HG03139 (cell line): ENCODE results near the gene IGFL4.
"Not testable (repeated sequence)": the region's sequence is repeated elsewhere in the genome, so short reads cannot be mapped to it uniquely, and the experiment has no call there.

ENCODE experiments used
- ATAC-seq: cut with Tn5 transposase; IDR thresholded peaks from one replicate; pipeline ENCODE4 v1.9.1; 2021; ENCODE audit not compliant: unreplicated experiment

IGFL4 gene

DNA sequence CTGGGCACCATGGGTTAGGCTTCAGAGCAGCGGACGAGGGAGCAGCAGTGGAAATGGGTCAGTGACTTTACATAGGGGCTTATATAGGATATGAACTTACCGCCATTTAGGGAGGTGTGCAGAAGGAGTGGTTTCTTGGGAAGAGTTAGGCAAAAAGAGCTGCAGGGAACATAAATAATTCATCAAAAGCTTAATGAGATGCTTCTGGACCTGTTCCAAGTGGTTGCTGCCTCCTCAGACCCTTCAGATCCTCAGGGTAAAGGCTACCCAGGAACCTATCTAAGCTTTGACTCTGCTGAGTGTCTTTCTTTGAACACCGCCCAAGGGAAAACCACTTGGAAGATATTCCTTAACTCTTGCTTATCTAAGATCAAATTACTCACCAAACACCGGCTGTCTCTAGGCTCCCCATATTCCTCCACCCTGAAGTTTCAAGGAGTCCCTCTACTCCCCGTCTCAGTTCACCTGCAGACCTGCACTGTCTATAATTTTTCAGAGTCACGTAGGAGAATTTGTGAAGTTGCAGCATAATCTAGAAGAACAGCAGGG lies at the start of gene IGFL4:
TSS of gene IGFL4 (minus strand) at position 51 of the 549 bp plus-strand sequence. CDS start at position 11, 40 bp downstream.
- no peak for ATAC-seq

DNA sequence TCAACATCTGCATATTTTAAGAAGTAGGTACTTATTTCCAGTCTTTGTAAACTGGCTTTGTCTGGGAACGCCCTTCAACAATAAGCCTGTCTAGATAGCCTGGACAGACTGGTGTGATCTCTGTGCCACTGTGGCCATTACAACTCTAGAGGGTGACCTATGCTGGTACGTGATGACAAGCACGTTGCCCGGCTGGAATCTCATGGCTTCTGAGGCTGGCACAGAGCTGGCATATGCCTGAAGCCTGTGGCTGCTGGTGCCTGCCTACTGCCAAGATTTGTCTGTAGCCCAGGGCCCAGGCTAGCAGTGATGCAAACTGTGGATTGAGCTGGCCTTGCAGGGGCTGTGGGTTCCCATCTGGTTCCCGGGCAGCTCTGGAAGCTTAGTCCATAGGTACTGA lies 49.6 kb upstream of the IGFL4 start:
- no peak for ATAC-seq

DNA sequence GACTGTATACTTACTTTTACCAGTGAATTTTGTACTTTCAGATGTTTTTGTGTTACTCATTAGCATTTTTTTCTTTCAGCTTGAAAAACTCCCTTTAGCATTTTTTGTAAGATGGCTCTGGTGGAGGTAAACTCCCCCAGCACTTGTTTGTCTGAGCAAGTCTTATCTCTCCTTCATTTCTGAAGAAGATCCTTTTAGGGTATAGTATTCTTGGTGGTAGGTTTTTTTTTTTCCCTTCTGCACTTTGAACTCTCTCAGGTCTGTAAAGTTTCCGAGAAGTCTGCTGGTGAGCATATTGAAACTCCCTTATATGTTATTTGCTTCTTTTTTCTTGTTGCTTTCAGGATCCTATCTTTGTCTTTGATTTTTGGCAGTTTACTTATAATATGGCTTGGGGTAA lies 48.6 kb upstream of the IGFL4 start:
- ATAC-seq = no peak

DNA sequence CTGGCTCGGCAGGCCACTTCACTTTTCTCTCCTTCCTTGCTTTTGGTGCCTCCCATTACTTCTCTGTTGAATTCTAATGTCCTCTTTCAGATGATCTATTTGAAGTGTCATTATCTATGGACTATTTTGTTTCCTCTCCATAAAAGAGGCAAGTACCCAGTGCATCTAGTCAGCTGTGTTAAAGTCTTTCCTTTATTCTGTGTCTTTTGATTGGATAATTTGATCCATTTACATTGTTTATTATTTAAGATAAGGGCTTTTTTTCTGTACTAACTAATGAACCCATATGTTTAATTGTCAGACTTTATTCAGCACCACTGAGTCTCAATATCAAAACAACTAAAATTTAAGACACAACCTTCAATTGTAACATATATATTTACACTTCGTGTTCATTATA lies 47.3 kb upstream of the IGFL4 start:
- ATAC-seq = no peak

DNA sequence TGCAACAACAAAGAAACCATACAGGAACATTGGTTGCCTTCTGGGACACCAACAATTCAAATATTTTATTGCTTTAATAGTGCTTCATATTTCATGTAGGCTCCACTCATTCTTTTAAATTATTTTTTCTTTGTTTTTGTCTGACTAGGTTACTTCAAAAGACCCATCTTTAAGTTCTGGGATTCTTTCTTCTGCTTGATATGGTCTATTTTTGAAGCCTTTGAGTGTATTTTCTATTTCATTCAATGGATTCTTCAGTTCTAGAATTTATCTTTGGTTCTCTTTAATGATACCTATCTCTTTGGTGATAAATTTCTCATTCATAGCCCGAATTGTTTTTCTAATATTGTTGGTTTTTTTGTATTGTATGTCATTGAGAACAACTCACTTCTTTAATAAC lies 45.1 kb upstream of the IGFL4 start:
- ATAC-seq = no peak

DNA sequence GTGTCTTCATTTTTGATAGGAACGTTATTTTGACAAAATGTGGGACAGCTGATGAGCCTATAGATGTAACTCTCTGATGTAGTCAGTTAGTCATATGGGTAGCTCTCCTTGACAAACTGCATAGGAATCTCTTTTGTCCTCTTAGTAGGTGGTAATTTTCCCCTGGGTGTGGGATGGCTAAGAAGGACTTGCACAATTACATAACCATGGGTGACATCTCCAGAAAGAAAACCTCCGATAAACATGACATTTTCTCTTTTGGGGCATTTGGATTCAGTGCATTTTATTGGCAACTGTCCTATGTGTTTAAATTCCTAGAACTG lies 41.9 kb upstream of the IGFL4 start:
- no peak for ATAC-seq

DNA sequence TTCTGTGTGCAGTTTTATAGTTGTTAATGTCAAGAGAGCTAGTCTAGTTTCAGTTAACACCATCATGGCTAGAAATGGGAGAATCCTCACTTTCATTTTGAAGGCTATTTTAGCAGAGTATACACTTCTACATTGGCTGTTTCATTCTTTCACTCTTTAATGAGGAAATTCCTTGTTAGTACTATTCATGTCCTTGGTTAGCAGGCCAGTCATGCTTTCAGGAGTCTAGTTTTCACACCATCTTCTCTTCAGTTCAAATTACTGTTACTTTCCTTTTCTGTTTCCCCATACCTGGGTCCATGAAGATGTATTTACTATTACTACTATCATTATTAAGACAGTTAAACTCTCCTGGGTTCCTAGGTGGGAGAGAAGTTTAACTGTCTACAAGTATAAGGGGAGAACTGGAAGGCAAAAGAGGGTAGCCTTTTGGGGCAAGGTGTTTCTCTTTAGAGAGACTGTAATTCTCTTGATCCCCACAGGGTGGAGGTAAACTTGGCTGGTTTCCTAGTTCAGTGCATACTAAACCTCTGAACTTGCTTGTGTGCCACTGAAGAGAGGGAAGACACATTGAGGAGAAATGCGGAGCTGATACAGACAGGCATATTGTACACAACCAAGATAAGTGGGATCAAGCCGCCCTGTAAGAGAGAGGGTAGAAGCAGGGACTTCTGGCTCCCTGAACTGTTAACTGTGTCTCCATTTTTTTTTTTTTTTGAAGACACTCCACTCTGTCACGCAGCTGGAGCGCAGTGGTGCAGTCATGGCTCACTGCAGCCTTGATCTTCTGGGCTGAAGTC lies 41.3 kb upstream of the IGFL4 start:
- ATAC-seq = no peak

DNA sequence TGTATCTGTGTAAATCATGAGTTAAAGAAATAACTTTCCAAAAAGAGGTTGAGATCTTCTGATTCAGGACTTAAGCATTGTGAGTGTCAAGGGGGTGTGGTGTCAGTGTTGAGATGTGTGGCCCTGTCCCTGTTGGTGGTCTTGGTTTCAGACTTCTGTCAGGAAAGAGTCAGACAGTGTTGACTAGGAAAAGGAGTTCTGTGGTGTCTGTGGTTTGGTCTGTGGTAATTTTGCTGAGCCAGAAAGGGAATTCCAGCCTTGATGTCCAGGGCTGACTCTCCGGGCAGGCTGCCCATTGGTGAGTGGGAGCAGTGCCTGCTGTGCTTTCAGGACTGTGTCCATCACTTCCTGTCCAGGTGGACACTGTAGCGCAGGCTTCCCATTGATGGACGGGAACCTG lies 39.8 kb upstream of the IGFL4 start:
- ATAC-seq = no peak

DNA sequence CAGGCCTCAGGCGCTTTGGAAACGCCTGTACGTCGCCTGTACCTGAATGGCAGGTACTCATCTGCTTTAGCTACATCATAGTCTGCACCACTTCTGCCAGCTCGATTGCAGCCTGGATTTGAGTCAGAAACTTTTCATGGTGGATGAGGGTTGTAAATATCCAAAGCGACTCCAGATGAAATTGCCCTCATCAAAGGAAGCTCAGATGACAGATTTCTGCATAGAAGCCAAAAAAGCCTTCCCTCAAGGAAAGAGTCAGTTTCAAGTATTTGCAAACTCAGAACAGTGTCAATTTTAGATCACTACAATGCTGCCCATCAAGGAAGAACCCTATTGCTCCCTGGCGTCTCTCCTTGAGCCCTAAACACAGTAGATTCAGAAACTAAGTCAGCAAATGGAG lies 38.8 kb upstream of the IGFL4 start:
- no peak for ATAC-seq

DNA sequence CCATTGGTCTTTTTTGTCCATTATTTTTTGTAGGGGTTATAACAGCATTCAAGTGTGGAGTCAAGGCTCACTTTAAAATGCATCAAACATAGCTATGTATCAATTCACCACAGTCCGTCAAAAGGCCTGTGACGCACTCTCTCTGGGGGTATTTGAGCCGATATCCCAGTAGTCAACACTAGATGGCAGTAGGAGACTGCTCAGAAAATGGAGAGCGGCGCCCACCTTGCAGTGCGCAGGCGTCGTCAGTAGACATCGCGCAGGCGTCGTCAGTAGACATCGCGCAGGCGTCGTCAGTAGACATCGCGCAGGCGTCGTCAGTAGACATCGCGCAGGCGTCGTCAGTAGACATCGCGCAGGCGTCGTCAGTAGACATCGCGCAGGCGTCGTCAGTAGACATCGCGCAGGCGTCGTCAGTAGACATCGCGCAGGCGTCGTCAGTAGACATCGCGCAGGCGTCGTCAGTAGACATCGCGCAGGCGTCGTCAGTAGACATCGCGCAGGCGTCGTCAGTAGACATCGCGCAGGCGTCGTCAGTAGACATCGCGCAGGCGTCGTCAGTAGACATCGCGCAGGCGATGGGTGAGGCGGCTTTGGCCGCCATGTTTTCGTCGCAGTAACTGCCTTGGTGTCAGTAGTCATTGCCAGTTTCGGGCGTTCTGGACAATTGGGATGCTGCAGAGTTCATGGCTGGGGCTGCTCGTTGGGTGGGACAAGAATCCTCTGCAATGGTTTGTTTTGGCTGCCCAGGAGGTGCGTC lies 38.0 kb upstream of the IGFL4 start:
- not testable (repeated sequence) for ATAC-seq

DNA sequence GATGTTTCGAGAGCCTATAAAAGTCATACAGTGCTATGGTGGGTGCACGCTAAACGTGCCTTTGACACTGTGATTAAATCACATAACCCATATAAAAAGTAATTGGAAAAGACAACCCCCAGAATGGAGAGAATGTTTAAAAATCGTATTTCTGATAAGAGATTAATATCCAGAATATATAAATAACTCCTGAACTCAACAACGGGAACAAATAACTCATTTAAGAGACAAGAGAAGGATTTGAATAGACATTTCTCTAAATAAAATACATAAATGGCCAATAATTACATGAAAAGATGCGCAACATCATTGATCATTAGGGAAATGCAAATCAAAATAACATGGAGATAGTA lies 37.0 kb upstream of the IGFL4 start:
- no peak for ATAC-seq

DNA sequence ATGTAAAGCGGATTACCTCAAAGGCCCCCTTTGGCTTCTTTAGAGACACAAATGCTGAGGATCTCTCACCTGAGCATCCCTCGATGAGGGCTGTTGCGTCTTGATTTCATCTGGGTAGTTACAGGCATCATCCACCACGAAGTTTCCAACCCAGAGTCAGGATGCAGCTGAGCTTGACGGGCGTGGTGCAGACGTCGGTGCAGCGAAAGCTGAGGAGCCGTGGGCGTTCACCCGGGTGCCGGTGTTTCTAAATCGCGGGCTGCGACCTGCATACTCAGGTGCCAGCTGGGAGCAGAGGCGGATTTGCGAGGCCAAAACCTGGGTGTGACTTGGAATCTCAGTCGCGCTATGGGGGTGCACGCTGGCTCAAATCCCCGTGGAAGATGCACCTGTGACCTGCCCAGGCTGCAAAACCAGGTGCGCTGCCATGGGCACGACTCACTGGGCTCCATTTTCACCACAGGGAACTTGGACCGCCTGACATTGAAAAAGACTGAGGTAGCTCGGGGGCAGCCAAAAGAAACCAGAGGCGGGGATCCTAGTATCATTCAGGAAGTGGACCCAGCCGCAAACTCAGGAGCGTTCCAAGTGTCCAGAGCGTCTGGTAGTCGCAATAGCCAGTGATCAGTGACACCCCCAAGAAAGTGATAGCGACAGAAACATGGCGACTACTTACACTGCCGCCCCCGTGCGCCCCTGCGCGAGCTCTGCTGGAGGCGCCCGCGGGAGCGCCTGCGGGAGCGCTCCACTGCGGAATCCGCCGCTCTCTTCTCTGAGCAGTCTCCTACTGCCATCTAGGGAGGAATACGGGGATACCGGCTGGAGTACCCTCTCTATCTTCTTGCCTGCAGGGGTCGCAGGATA lies 36.4 kb upstream of the IGFL4 start:
- no peak for ATAC-seq

DNA sequence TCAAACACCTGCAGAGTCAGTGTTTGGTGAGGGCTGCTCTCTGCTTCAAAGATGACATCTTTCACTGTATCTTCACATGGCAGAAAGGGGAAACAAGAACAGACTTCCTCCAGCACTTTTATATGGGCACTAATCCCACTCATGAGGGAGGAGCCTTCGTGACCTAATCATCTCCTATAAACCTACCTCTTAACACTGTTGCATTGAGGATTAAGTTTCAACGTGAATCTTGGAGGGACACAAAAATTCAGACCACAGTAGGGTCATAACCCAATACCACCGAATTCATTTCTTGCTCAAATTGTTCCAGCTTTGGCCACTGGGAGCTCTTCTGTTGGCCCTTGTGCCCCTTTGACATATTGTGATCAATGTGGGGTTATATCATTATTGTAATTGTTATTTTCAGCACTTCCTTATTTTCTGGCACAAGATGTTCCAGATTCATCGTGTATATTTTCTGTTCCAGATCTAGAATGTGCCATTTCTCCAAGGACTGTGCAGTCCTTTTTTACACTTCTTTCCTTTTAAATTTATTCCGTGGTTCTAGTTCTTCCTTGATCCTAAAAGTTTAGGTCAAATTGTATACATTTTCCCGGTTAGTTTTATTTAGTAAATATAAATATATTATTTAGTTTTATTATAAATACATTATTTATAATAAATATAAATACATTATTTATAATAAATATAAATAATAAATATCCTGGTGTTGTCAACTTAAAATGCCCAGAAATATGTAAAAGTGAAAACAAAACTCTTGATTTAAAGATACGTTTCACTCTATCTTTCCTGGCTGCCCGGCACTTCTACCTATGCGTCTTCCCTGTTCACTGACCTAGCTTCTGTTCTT lies 35.5 kb upstream of the IGFL4 start:
- ATAC-seq = no peak

DNA sequence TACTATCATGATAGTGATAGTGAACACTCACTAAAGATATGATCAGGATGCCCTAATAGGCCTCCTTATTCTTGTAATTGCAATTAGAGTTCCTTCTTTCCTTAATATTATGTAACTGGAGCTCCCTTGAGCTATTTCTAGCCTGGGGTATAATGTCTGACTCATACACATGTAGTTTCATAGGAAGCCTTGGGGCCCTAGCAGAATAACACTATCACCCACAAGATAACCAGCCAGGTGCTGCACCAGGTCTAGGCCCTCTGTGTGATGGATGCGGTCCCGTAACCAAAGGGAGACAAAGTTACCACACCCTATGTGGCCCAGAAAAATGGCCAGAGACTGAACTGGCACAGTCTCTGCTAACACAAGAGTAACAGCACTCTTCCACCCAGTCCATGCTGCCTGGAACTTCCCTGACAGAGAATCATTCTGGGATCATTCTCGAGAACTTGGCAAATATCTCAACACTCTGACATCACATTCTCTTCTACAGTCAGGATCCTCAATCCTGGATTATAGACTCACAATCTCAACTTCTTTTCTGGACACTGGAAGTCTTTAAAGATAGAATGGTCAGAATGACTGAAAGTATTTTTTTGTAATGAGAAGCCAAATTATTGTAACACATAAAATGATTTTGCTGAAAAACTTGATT lies 32.6 kb upstream of the IGFL4 start:
- ATAC-seq = no peak

DNA sequence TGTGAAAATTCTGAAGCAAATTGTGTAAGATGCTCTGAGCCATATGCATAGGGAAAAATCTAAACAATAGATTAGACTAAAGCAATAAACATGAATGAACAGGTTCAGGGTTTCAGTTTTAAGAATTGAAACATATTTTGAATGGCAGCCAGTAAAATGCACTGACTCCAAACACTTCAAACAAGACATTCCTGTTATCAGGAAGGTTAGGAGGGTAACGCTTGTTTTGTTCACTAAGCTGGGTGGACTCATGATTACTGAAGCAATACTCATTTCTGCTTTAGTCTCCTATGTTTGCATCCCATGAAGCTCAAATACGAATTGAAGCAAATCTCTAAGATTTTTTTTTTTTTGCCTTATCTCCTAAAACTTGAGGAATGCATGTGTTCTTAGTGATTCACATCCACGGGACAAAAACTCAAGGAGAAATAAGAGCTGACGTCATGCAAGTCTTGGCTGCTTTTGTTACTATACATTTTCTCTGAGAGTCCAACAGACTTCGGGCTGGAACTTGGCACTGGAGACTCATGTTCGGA lies 29.1 kb upstream of the IGFL4 start:
- ATAC-seq = no peak

DNA sequence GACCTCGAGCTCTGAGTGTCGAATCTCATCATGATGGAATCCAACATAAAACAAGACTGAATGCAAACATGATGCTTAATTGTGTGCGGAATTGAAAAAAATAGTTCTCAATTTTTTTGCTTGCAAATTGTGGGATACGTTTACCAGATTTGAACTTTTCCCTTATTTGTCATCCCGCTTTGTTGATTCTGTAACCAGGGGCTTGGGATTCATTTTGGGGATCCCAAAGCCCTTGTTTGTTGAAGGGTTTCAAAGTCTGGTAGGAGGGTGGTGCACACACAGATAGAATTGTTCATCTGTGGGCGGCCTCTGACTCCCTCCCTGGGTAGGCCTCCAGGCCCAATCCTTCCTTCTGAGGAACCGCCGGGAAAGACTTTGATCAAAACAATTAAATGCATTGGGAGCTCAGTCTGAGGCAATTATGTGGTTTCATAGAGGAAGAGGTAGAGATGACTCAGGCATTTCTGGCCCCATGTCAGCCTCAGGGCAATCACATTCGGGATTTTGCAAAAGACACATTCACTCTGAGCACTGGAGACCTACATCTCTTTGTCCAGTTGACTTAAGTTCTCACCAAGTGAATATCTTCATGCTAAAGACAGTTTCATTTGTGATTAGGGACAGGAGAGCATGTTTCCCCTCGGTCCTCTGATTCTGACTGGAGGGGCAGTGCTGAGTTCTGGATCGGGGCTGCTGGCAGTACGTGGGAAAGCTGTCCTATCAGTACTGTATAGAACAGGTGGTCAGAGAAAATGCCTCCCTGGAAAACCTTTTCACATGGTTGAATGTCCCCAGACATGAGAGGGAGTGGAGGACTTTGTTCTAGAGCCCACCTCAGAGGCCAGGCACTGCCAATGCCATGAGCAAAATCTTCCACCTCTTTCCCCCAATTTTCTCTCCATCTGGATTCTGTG lies 27.8 kb upstream of the IGFL4 start:
- no peak for ATAC-seq

DNA sequence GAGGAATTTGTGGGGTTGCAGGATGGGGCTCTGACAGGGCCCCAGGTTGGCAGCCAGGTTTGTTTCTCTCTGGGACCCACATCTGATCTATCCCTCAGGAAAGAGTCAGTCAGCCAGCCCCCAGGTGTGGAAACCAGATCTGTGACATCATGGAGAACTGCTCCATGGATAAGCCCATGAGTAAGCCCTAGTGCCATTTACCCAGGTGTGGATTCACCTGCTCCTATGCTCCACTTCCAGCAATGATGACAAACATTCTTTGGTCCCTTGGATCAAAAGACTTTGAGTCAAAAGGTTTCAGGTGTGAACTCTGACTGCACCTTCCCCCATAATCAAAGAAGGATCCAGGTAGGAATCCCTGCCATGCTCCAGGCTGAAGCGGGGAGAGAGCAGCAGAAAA lies 26.9 kb upstream of the IGFL4 start:
- ATAC-seq = no peak

DNA sequence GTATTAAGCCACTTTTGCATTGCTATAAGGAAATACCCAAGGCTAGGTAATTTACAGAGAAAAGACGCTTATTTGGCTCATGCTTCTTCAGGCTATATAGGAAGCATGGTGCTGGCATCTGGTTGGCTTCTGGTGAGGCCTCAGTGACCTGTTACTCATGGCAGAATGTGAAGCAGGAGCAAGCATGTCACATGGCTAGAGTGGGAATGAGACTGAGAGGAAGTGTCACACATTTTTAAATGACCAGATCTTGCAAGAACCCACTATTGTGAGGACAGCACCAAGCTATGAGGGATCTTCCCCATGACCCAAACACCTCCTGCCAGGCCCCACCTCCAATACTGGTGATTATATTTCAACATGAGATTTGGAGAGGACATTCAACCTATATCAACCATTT lies 25.7 kb upstream of the IGFL4 start:
- ATAC-seq = no peak
